HG03025 (cell line): Measurements from ENCODE around the gene TMEM270.
"Not testable (repeated sequence)": the region's sequence is repeated elsewhere in the genome, so short reads cannot be mapped to it uniquely, and the experiment has no call there.

Experiments used
- ATAC-seq: cut with Tn5 transposase; IDR thresholded peaks from one replicate; pipeline ENCODE4 v1.9.1; 2021; ENCODE audit warnings: mild to moderate bottlenecking, moderate library complexity; ENCODE audit not compliant: unreplicated experiment, low FRiP score

The TMEM270 gene

GRCh38 chr7:73882047-73882402, 21.1 kb downstream of the TMEM270 start:
- ATAC-seq: no peak

- ATAC-seq: not testable (repeated sequence)
Observed at GRCh38 chr7:73884867-73885422, 24.0 kb downstream of the TMEM270 start.

DNA sequence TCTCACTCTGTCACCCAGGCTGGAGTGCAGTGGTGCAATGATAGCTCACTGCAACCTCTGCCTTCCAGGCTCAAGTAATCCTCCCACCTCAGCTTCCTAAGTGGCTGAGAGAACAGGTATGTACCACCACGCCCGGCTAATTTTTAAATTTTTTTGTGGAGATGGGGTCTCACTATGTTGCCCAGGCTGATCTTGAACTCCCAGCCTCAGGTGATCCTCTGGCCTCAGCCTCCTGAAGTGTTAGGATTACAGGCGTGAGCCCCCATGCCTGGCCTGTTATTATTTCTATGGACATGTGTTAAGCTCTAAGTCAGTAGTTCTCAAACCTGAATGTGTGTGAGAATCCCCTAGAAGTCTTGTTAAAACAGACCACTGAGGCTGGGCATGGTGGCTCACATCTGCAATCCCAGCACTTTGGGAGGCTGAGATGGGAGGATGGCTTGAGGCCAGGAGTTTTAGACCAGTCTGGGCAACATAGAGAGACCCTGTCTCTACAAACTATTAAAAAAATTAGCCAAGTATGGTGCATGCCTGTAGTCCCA, 24.5 kb downstream of the TMEM270 start:
- ATAC-seq: no peak

DNA sequence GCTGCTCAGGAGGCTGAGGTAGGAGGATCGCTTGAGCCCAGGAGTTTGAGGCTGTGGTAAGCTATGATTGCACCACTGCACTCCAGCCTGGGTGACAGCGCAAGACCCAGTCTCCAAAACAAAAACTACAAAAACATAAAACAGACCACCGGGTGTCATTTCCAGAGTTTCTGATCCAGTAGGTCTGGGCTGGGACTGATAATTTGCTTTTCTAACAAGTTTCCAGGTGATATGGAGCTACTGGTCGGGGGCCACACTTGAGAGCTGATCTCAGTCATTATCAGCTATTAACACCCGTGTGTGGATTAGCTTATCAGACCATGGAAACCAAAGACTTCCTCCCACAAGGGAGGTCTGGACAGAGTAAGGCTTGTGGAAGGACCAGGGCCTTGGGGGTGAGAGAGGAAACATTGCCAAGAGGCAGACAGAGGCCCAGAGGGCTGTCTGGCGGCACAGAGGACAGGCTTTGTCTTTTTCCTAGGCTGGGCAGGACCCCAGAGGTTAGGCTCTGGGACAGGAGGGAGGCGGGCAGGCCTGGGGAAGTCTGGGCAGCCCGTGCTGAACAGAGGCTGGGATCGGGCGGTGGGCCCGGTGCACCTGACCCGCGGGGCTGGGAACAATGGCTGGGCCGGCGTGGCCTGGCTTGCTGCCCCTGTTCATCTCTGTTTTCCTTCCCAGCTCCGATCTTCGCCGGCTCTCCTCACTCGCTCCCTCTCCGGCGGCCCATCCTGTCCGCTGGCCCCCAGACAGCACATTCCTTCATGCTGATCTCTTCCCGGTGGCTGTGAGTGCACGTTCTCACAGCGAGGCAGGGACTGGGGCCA, 25.2 kb downstream of the TMEM270 start:
- ATAC-seq: no peak

DNA sequence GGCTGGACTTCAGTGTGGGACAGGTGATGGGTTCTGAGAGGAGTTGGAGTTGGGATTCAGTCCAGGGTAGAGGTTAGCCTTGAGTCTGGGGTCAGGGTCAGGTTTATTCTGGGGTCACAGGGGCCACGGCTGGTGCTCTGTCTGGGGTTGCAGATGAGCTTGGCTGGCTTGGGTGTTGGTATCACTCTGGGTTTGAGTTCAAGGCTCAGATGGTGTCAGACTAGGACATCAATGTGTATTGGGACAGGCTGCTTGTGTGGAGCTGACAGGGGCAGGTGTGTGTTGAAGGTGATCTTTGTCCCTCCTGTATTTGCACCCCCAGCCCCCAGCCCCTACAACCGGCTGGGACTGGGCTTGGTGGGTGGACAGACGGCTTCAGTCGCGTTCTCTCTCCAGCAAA, 26.8 kb downstream of the TMEM270 start:
- no peak for ATAC-seq

DNA sequence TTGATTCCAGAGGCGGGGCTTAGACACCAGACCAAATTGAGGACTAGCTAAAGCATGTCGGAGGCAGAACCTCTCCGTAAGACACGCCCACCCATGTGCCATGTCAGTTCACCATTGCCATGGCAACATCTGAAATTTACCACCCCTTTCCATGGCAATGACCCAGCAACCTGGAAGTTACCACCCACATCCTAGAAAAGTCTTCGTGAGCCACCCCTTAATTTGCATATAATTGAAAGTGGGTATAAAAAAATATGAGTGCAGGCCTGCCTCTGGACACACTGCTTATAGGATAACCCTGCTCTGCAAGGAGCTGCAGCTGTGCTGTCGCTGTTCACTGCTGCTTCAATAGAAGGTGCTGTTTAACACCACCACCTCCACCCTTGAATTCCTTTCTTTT, 28.0 kb downstream of the TMEM270 start:
- ATAC-seq: no peak

- ATAC-seq: no peak
Observed at GRCh38 chr7:73890555-73891147, 29.7 kb downstream of the TMEM270 start.

DNA sequence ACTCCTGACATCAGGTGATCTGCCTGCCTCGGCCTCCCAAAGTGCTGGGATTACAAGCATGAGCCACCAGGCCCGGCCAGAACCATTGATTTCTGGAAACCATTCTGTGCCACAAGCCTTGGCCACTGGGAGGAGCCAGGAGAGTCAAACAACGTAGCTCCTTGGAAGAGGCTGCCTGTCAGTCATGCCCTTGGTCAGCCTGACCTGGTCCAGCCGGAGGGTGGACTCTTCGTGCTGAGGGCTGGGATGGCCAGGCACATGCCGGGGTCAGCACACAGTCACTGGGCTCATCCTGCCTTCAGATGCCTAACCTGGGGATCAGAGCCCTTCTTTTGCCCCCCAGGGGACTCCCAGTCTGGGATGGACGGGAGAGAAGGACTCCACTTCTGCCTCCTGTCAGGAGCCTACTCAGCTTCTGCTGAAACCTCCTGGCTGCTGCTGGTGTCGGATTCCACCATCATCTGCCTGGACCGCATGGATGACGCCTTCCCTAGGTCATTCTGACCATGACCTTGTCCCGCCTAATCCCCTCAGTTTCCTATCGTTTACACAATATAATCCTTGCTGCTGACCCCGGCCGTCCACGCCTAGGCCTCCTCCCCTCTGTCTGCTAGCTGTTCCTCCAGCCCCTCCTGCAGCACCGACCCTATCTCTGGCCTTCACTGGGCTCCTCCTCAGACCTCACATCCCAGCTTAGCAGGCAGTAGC, 30.4 kb downstream of the TMEM270 start:
- ATAC-seq: no peak

DNA sequence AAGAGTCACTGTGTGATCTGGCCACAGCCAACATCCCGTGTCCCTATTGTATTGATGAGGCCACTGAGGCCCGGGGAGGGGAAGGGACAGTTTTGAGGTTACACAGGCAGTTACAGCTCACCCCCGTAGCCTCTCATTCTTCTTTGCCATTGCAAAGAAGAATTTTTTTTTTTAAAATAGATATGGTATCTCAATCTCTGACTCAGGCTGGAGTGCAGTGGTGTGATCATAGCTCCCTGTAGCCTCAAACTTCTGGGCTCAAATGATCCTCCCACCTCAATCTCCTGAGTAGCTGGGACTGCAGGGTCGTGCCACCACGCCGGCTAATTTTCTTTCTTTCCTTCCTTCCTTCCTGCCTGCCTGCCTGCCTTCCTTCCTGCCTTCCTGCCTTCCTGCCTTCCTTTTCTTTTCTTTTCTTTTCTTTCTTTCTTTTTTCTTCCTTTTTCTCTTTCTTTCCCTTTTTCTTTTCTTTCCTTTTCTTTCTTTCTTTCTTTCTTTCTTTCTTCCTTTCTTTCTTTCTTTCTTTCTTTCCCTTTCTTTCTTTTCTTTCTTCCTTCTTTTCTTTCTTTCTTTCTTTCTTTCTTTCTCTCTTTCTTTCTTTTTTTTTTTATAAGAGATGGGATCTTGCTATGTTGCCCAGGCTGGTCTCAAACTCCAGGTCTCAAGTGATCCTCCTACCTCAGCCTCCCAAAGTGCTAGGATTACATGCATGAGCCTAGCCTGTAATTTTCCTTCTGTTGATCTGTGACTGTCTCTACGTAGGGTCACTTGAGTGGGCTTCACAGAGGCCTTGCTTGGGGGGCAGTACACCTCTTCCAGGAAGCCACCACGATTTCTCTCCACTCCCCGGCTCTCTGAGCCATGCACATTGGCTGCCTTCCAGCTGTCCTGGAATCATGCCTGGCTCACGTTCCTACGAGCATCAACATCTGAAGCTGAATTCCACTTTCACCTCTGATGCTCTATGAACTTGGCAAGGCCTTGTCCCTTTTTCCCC, 31.3 kb downstream of the TMEM270 start:
- no peak for ATAC-seq

- ATAC-seq: no peak
Observed at GRCh38 chr7:73893342-73894101, 32.6 kb downstream of the TMEM270 start.

DNA sequence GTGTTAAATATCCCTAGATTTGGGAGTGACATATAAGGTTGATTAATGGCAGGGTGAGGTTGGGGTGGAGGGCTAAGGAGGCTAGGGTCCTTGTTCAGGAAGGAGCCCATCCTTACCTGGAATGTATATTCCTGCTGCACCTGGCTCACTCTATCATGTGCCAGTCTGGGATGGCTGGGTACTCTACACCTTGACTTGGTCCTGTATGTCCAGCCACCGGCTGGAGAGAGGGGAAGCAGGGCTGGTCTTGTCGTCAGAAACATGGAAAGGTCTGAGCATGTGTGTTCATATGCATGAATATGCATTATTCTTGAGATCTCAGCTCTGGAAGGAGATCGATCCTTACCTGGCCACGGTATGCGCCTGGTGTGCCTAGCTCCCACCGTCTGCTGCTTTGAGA, 33.2 kb downstream of the TMEM270 start:
- no peak for ATAC-seq

DNA sequence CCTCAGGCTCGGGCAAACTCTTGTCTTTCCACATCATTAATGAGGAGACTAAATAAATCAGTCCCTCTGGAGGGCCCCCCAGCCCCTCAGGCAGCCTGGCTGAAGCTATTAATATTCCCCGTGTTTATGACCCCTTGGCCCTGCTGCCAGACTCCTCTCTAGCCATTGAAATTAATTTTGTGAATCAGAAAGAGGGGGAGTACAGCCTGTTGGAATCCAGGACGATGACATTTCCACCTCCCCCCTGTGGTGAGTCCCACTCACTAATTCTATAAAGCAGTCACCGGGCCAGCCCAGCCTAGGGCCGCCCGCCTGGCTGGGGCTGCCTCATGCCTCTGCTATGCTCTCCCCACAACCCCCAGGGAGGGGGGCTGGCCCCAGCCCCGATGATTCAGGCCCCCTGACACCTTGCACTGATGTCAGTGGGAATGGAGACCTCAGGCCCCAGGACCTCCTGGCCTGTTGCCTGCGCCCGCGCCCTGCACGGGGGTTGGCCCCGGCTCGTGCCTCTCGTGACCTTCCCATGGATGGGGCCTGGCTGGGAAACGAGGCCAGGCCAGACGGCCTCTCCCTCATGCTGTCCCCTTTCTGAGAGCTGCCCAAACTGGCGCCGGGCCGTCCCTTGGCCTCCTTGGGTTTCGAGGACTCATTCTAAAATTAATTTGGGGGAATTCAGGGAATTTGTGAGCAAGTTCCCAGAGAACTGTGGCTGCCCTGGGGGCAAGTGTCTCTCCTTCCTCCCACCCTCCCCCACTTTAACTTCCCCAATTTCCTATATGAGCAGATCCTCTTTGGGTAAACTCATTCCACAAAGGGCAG, 34.0 kb downstream of the TMEM270 start:
- no peak for ATAC-seq

GRCh38 chr7:73895626-73896025, 34.7 kb downstream of the TMEM270 start:
- no peak for ATAC-seq

GRCh38 chr7:73896454-73896853, 35.5 kb downstream of the TMEM270 start:
- no peak for ATAC-seq

DNA sequence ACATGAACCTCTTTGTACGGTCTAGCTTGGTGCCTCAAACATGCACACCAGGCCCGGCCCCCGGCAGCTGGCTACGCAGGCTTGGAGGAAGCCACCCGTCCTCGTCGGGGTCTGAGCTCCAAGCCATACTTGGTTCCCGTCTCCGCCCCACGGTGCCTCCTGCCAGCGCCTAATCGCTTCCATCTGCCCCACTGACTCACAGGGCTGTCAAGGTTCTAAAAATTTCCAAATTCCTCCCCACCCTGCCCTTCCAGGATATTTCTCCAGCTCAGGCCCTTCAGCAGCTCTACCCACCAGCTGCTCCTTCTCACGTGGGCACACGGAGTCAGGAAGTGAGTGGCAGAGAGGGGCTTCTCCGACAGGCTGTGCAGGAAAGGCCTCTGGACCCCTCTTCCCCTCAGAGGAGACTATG, 38.8 kb downstream of the TMEM270 start:
- no peak for ATAC-seq

DNA sequence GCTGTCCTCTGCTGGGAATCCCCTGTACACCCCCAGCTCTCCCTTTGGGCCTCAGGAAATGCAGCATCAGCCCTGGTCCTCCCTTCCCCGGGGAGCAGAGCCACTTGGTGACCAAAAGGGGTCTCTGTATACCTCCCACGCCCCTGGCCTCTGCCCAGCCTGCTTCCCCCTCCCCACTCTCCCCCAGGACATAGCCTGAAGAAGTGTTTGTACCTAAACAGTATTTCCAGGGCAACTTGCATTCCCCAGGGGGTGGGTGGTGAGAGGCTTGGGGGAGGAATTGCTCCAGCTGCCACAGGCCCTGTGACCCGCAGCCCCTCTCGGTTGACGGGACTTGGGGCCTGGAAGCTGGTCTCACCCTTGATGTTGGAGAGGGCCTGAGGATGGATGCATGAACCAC, 39.3 kb downstream of the TMEM270 start:
- no peak for ATAC-seq

DNA sequence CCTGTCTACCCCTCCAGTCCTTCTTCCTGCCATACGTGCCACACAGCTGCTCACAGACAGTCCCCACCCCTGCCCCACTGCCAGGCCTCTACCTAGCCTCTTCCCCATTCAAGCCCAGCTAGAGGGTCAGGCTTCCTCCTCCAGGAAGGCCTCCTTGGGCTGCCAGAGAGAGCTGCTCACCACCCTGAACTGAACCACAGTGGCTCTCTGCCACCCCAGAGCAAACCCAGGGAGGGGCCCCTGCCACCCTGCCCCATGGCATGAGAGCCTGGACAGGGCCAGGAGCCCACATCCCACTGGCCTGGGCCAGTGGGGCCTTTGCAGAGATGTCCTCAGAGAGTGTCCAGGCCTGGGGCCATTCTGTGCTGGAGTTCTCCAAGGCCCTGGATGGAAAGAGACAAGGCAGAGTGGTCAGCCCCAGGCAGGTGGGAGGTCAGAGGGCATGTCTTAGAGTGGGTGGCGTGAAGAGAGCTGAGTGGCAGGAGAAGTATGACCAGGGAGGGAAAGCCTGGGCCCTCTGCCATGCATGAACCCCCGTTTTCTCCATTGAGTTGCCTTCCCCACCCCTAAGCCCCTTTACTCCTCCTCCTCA, 40.4 kb downstream of the TMEM270 start:
- no peak for ATAC-seq
